Right lobe of liver (tissue), 6 donors: Measurements from ENCODE around the gene SHQ1. TPM values are rescaled to one million over a fixed set of nuclear protein-coding genes. Genes with fewer than 3 reads are reported as not detected.

Experiments
- ATAC-seq, 4 donors: fragments of 200-7000 bp; cut with Tn5 transposase; one replicate each; pipeline ENCODE4 v1.9.1; 2020; ENCODE audit warnings: mild to moderate bottlenecking in 4 of 4, moderate library complexity in 4 of 4
- DNase-seq, 3 donors: peaks; one replicate each; pipeline ENCODE4 v3.0.0-alpha.2; 2020
- H3K27ac ChIP-seq, 3 donors: fragments of 200-600 bp; one replicate each; pipeline ENCODE4 v1.8.0; 2022
- H3K27me3 ChIP-seq, 2 donors: fragments of 200-600 bp; one replicate each; pipeline ENCODE4 v1.8.0; 2022
- H3K36me3 ChIP-seq, 4 donors: fragments of 200-600 bp; sonication (generic) in 1 of 4; one replicate each; pipeline versions ENCODE4 v1.5.1 to v1.8.0; 2017 to 2022; ENCODE audit warnings: control low read depth in 1 of 4
- H3K4me1 ChIP-seq, 4 donors: fragments of 200-600 bp; sonication (generic) in 1 of 4; one replicate each; pipeline versions ENCODE4 v1.5.1 to v1.8.0; 2017 to 2022; ENCODE audit warnings: control low read depth in 1 of 4
- H3K4me3 ChIP-seq, 3 donors: fragments of 200-600 bp; one replicate each; pipeline ENCODE4 v1.8.0; 2022
- H3K9me3 ChIP-seq, 4 donors: fragments of 200-600 bp; sonication (generic) in 1 of 4; one replicate each; pipeline versions ENCODE4 v1.5.1 to v1.8.0; 2017 to 2022; ENCODE audit warnings: control low read depth in 1 of 4
- CTCF ChIP-seq, 4 donors: fragments of 200-600 bp in 3 of 4; fragments of 450-650 bp in 1 of 4; IDR thresholded peaks; one replicate each; pipeline versions ENCODE4 v1.5.1 to v1.8.0; 2016 to 2022; ENCODE audit warnings: antibody characterized with exemption in 4 of 4, mild to moderate bottlenecking in 2 of 4
- POLR2A ChIP-seq: fragments of 450-650 bp; IDR thresholded peaks from one replicate; pipeline ENCODE4 v1.6.1; 2017; ENCODE audit warnings: antibody characterized with exemption, mild to moderate bottlenecking
- WGBS: methylation state at CpG from one replicate; pipeline ENCODE4 v1.1.6; 2018; ENCODE audit warnings: low coverage, low lambda C conversion rate; ENCODE audit not compliant: insufficient coverage; ENCODE audit errors: missing lambda C conversion rate; 5-methylcytosine and 5-hydroxymethylcytosine counted together
- intact Hi-C, 2 donors: fragments of 100-400 bp; cut with DNase I; formaldehyde crosslinking; loops; one replicate each; pipeline versions ENCODE4 v1.11.2 to v1.14.1; 2022
- total RNA-seq, 6 experiments: library from RNA; depleted of rRNA in 2 of 6; stranded (reverse); fragments of >200 nt in 2 of 6; fragmentation: NEBNext Ultra II Directional in 3 of 6; extraction: Animal tissue kit (Norgen Biotek cat#: 25700) in 3 of 6; gene quantifications; one replicate each; pipeline versions ENCODE4 v1.1.0 to v1.2.4, GENCODE V29; 2016 to 2023
- donor health status: DM: no; HTN: yes; CAD: no.
- donor health status: DM: no; HTN: no; CAD: no.
- donor health status: DM: no; HTN: no; CAD: no.
- donor health status: DM: no; HTN: yes; CAD: no.
- donor health status: DM: no; HTN: yes; CAD: no.

The SHQ1 gene
- total RNA-seq, 6 experiments from 2014 or later = 5.1 to 9.9 (median 7.9) TPM

GRCh38 chr3:72708441-72708840 is 139.8 kb downstream of the SHQ1 start:
- no CpG with 5 or more reads among the region's 2 CpGs for WGBS
- ATAC-seq (no peak), DNase-seq (no peak)
- intact Hi-C loops = no loop called here
- Histone ChIP-seq H3K4me3 (no peak overlapping the region), H3K27ac (no peak overlapping the region), H3K27me3 (no peaks in the 10 kb centered on the region), H3K4me1 (no peaks in the 10 kb centered on the region), H3K36me3 (no peaks in the 10 kb centered on the region), H3K9me3 (no peaks in the 10 kb centered on the region)
- TF ChIP-seq POLR2A (no peak), CTCF (IDR thresholded peaks at IDR 0.05) (no peak)

GRCh38 chr3:72702997-72703396 is 145.2 kb downstream of the SHQ1 start:
- ATAC-seq = no peak
- Histone ChIP-seq H3K4me3 (no peak overlapping the region), H3K4me1 (no peaks in the 10 kb centered on the region), H3K9me3 (no peaks in the 10 kb centered on the region), H3K27me3 (no peaks in the 10 kb centered on the region), H3K36me3 (no peaks in the 10 kb centered on the region), H3K27ac (no peak overlapping the region)
- no peak for TF ChIP-seq POLR2A
- 82% methylated on average over 4 of the region's 4 CpGs for whole genome bisulfite sequencing
- intact Hi-C loops = no loop called here
- DNase-seq = no peak

GRCh38 chr3:72702390-72702789 is 145.9 kb downstream of the SHQ1 start:
- 84% methylated on average over 6 of the region's 7 CpGs for WGBS
- no peak overlapping the region for H3K4me3 ChIP-seq
- no peaks in the 10 kb centered on the region for H3K4me1 ChIP-seq
- no peaks in the 10 kb centered on the region for H3K36me3 ChIP-seq
- no peaks in the 10 kb centered on the region for H3K27me3 ChIP-seq
- no peaks in the 10 kb centered on the region for H3K9me3 ChIP-seq
- TF ChIP-seq POLR2A (no peak), CTCF (IDR thresholded peaks at IDR 0.05) (no peak)
- ATAC-seq = peak in 1 of 4 donors; percentile 44
- DNase-seq = no peak
- intact Hi-C loops = no loop called here
- H3K27ac ChIP-seq = no peak overlapping the region

GRCh38 chr3:72700106-72700505 is 148.1 kb downstream of the SHQ1 start:
- WGBS = 92% methylated on average over 1 of the region's 2 CpGs
- Histone ChIP-seq H3K36me3 (no peaks in the 10 kb centered on the region), H3K27ac (no peak overlapping the region), H3K4me3 (no peak overlapping the region), H3K9me3 (no peaks in the 10 kb centered on the region), H3K4me1 (no peaks in the 10 kb centered on the region), H3K27me3 (no peaks in the 10 kb centered on the region)
- no peak for ATAC-seq
- intact Hi-C loops = no loop called here
- no peak for DNase-seq
- no peak for TF ChIP-seq CTCF (IDR thresholded peaks at IDR 0.05)
- TF ChIP-seq POLR2A = no peak

DNA sequence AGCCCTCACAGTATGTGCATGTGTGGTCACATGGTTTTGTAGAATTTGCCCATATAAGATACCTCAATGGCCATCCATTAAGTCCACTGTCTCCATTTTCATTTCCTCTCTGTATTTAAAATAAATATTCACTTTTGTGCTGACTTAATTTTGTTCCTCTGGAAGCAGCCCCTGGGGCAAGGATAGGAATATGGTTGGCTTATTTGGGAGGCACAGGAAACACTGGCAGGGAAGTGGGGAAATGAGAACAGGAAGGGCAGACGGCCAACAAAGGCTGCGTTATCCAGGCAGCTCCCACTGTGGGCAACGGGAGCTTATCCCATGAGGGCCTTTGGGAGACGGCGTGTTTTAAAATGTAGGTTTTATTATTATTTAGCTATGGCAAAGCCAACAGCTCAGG is 148.6 kb downstream of the SHQ1 start:
- 50% methylated on average over 5 of the region's 5 CpGs for WGBS
- no peaks in the 10 kb centered on the region for H3K36me3 ChIP-seq
- H3K4me3 ChIP-seq = no peak overlapping the region
- TF ChIP-seq POLR2A (no peak), CTCF (IDR thresholded peaks at IDR 0.05) (no peak)
- ATAC-seq (no peak), DNase-seq (no peak)
- H3K27me3 ChIP-seq = no peaks in the 10 kb centered on the region
- no peaks in the 10 kb centered on the region for H3K4me1 ChIP-seq
- H3K27ac ChIP-seq = no peak overlapping the region
- H3K9me3 ChIP-seq = no peaks in the 10 kb centered on the region
- intact Hi-C loops = no loop called here

Other genes starting within 250 kb of the SHQ1 start
- gene GXYLT2, start 39.6 kb upstream of the SHQ1 start, total RNA-seq = under 1 TPM in 5 of 6 experiments, not detected in 1; 0.06 to 0.69 (median 0.12) TPM
- 10 to 100 TPM; 23.7 to 56.1 (median 42.3) TPM for gene PPP4R2, start 148.4 kb upstream of the SHQ1 start, total RNA-seq
- 1 to 10 TPM; 1.5 to 3.8 (median 1.7) TPM for gene EBLN2, start 213.2 kb upstream of the SHQ1 start, total RNA-seq